ENCODE measurements around the gene LSM12. TPM values are rescaled to one million over a fixed set of nuclear protein-coding genes. Genes with fewer than 3 reads are reported as not detected.

LSM12 gene
- total RNA-seq, 1 experiment from 2014 or later: 128 TPM

DNA sequence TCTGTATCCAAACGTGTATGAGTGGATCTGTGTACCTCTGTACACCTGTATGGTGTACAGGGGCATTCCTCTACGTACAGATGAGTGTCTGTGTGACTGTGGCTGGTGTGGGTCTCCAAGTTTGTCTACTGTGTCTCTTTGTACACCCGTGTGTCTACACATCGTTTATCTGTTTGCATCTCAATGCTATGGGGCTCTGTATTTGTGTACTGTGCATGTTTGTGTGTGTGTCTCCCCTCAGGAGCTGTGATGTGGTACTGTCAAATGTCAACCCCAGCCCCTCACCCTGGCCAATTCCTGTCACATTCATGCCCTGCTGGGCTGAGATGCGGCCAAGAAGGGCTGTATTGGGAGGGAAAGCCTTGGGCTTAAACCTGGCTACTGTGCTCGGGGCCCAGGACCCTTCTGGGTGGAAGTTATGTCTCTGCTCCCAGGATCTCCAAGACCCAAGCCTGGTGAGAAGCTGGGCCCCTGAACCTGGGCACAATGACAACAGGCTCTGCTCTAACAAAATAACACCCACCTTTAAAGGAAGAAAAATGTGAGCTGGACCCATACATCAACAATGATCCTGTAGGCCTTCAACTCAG lies 65.5 kb downstream of the LSM12 start:
- H3K36me3 Mint-ChIP-seq (ENCODE audit: insufficient read depth in 1 of 3, low read depth in 3 of 3): no peaks in the 10 kb centered on the region
- H3K14ac ChIP-seq (ENCODE audit: insufficient read depth, low read length): no peak overlapping the region
- H3K27ac ChIP-seq (ENCODE audit: insufficient read length, low read depth, low read length): no peak overlapping the region

More for the DNA sequence above, 65.5 kb downstream of the LSM12 start:
- H3K9me3 Mint-ChIP-seq: no peaks in the 10 kb centered on the region
- DNase-seq: no peak
- H4K8ac ChIP-seq (replicated peaks; ENCODE audit: insufficient read length, low read depth, low read length): no peak overlapping the region
- H4K91ac ChIP-seq (ENCODE audit: insufficient read length, low read depth, low read length): no peak overlapping the region
- H3K9me3 ChIP-seq (ENCODE audit: control insufficient read depth, low read depth, low read length): no peaks in the 10 kb centered on the region
- H3T11ph ChIP-seq (ENCODE audit: low read length): no peak overlapping the region
- no peaks in the 10 kb centered on the region for H3K4me1 ChIP-seq (ENCODE audit: insufficient read depth, low read length)
- no peak overlapping the region for H2BK120ac ChIP-seq (ENCODE audit: low read depth, low read length, poor library complexity, severe bottlenecking)
- H2BK12ac ChIP-seq (ENCODE audit: insufficient read length, low read depth, low read length): no peak overlapping the region
- WGBS (ENCODE audit: extremely low coverage, insufficient read length, low lambda C conversion rate): no CpG with 5 or more reads among the region's 6 CpGs
- H3K9ac ChIP-seq (ENCODE audit: extremely low read depth, insufficient read length, low read length): no peak overlapping the region
- no peak overlapping the region for H2BK5ac ChIP-seq (ENCODE audit: insufficient read length, low read length)
- no peak overlapping the region for H3K4me2 ChIP-seq (ENCODE audit: insufficient read depth, insufficient read length, low read length)
- no peak overlapping the region for H2AFZ ChIP-seq (ENCODE audit: low read length)
- H3K4ac ChIP-seq (ENCODE audit: low read depth, low read length): no peak overlapping the region
- no peak overlapping the region for H3K56ac ChIP-seq (ENCODE audit: insufficient read length, low read depth, low read length)
- no peak overlapping the region for H3K4me3 Mint-ChIP-seq
- TF ChIP-seq, protein P1, sequence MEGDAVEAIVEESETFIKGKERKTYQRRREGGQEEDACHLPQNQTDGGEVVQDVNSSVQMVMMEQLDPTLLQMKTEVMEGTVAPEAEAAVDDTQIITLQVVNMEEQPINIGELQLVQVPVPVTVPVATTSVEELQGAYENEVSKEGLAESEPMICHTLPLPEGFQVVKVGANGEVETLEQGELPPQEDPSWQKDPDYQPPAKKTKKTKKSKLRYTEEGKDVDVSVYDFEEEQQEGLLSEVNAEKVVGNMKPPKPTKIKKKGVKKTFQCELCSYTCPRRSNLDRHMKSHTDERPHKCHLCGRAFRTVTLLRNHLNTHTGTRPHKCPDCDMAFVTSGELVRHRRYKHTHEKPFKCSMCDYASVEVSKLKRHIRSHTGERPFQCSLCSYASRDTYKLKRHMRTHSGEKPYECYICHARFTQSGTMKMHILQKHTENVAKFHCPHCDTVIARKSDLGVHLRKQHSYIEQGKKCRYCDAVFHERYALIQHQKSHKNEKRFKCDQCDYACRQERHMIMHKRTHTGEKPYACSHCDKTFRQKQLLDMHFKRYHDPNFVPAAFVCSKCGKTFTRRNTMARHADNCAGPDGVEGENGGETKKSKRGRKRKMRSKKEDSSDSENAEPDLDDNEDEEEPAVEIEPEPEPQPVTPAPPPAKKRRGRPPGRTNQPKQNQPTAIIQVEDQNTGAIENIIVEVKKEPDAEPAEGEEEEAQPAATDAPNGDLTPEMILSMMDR (conservative IDR thresholded peaks at IDR 0.05): no peak
- no peak overlapping the region for H4K5ac ChIP-seq (ENCODE audit: insufficient read length, low read depth, low read length)
- no peak overlapping the region for H3K23ac ChIP-seq (ENCODE audit: insufficient read length, low read depth, low read length)
- peaks cover 5 to 11% of the 10 kb centered on the region in 2 experiments for H3K4me1 Mint-ChIP-seq
- no peaks in the 10 kb centered on the region; the same call in 1 of the 2 replicates for H3K27me3 ChIP-seq (ENCODE audit: insufficient read depth, low read length)
- H3K27ac Mint-ChIP-seq: no peak overlapping the region
- no peaks in the 10 kb centered on the region for H3K79me1 ChIP-seq (ENCODE audit: insufficient read depth, low read depth, low read length, poor library complexity, severe bottlenecking)
- H3K18ac ChIP-seq (ENCODE audit: insufficient read length, low read depth, low read length): no peak overlapping the region
- H3K79me2 ChIP-seq (ENCODE audit: insufficient read depth, low read length): no peaks in the 10 kb centered on the region
- H4K20me1 ChIP-seq (ENCODE audit: control insufficient read depth, insufficient read depth, insufficient read length): no peaks in the 10 kb centered on the region
- H2AK5ac ChIP-seq (ENCODE audit: insufficient read length, low read length): no peak overlapping the region
- peaks cover 17% of the 10 kb centered on the region for H3K23me2 ChIP-seq (ENCODE audit: insufficient read length, low read depth, low read length, poor library complexity, severe bottlenecking)
- H2BK20ac ChIP-seq (ENCODE audit: low read depth, low read length, poor library complexity, severe bottlenecking): no peak overlapping the region
- H2BK15ac ChIP-seq (ENCODE audit: low read depth, low read length): no peak overlapping the region
- H3K27me3 Mint-ChIP-seq (ENCODE audit: low read depth): peaks cover 34% of the 10 kb centered on the region

Measured in H9 (cell line).